GM23248 (cell line): ENCODE data around the gene GDPD4.

Experiments used
- EZH2 ChIP-seq: fragments of 200-600 bp; sonication (generic); IDR thresholded peaks from 2 replicates; pipeline ENCODE4 v1.6.1; 2018; ENCODE audit warnings: antibody characterized with exemption, mild to moderate bottlenecking; ENCODE audit not compliant: insufficient read depth, poor library complexity, severe bottlenecking
- EZH2phosphoT487 ChIP-seq: fragments of 200-600 bp; sonication (generic); IDR thresholded peaks from 2 replicates; pipeline ENCODE4 v1.6.1; 2018; ENCODE audit warnings: antibody characterized with exemption, moderate library complexity, mild to moderate bottlenecking, low read depth; ENCODE audit not compliant: insufficient read depth

DNA sequence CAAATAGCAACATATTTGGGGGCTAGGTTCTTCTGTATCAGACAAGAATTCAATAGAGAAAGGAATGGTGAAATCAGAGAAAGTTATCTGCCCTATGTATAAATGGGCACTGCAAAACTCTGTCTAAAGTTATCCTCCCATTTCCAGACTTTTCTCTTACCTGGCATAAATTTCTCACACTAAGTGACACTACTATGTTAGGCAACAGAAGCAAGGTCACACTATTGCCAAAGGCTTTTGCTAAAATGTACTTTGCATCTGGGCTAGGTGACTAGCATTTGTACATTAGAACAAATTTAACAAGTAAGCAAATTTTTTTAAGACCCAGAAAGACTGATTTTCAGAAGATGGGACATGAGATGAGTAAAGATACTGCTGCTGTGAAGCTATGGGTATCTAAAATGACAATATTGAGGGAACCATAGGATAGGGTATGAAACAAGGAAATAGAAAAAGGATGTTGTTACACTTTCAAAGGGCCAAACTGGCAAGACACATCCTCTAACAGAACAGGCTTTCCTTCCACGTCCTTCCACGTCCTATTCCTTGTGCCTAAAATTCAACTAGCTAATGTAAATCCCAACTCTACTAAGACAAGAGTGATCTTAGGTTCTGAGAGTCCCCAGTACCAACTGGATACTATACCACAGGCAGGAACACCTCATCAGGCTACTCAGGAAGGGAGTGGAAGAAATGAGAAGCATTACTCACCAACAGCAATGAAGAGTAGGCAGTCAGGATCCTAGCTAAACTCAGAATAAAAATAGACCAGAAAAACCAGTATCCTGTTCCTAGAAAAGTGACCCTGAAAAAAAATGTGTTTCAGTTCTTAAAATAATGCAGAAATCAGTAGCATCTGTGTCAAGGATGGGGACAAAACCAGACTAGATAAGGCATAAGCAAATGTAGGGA is 22.6 kb downstream of the GDPD4 start:
- TF ChIP-seq EZH2phosphoT487 (no peak), EZH2 (no peak)
